Measurements from ENCODE around the gene ZNF592. TPM values are rescaled to one million over a fixed set of nuclear protein-coding genes. Genes with fewer than 3 reads are reported as not detected.

Gene ZNF592
- total RNA-seq, 1 donor from 2014 or later = 42.3 TPM

GRCh38 chr15:84846269-84846668 lies 97.9 kb downstream of the ZNF592 start:
- H3K27me3 Mint-ChIP-seq (ENCODE audit: unreplicated experiment) = no peaks in the 10 kb centered on the region
- peaks cover 18% of the 10 kb centered on the region for H3K36me3 Mint-ChIP-seq (ENCODE audit: unreplicated experiment)
- H3K9me3 Mint-ChIP-seq (ENCODE audit: unreplicated experiment) = peaks cover 5% of the 10 kb centered on the region
- no peak for TF ChIP-seq CTCF (IDR thresholded peaks at IDR 0.05; ENCODE audit: partially characterized antibody, unreplicated experiment)
- no peak overlapping the region for H3K4me3 Mint-ChIP-seq (ENCODE audit: unreplicated experiment)
- no peak for DNase-seq
- no peak overlapping the region for H3K27ac Mint-ChIP-seq (ENCODE audit: unreplicated experiment)
- peaks cover under 1% of the 10 kb centered on the region for H3K4me1 Mint-ChIP-seq (ENCODE audit: low read depth, unreplicated experiment)

GRCh38 chr15:84847382-84847781 lies 99.0 kb downstream of the ZNF592 start:
- Mint-ChIP-seq H3K36me3 (ENCODE audit: unreplicated experiment) (peaks cover 18% of the 10 kb centered on the region), H3K4me1 (ENCODE audit: low read depth, unreplicated experiment) (no peaks in the 10 kb centered on the region), H3K9me3 (ENCODE audit: unreplicated experiment) (peaks cover 5% of the 10 kb centered on the region), H3K4me3 (ENCODE audit: unreplicated experiment) (no peak overlapping the region), H3K27me3 (ENCODE audit: unreplicated experiment) (no peaks in the 10 kb centered on the region), H3K27ac (ENCODE audit: unreplicated experiment) (no peak overlapping the region)
- no peak for TF ChIP-seq CTCF (IDR thresholded peaks at IDR 0.05; ENCODE audit: partially characterized antibody, unreplicated experiment)
- DNase-seq = no peak

- Mint-ChIP-seq H3K27ac (ENCODE audit: unreplicated experiment) (no peak overlapping the region), H3K4me1 (ENCODE audit: low read depth, unreplicated experiment) (peaks cover 4% of the 10 kb centered on the region), H3K9me3 (ENCODE audit: unreplicated experiment) (peaks cover 1% of the 10 kb centered on the region), H3K27me3 (ENCODE audit: unreplicated experiment) (peaks cover 2% of the 10 kb centered on the region), H3K4me3 (ENCODE audit: unreplicated experiment) (no peak overlapping the region), H3K36me3 (ENCODE audit: unreplicated experiment) (peaks cover 6% of the 10 kb centered on the region)
- TF ChIP-seq CTCF (IDR thresholded peaks at IDR 0.05; ENCODE audit: partially characterized antibody, unreplicated experiment) = no peak
- no peak for DNase-seq
Measured at GRCh38 chr15:84852212-84852611, 103.8 kb downstream of the ZNF592 start.

GRCh38 chr15:84855136-84855535 lies 106.7 kb downstream of the ZNF592 start:
- DNase-seq = no peak
- Mint-ChIP-seq H3K4me1 (ENCODE audit: low read depth, unreplicated experiment) (peaks cover 4% of the 10 kb centered on the region), H3K27me3 (ENCODE audit: unreplicated experiment) (peaks cover 2% of the 10 kb centered on the region), H3K9me3 (ENCODE audit: unreplicated experiment) (no peaks in the 10 kb centered on the region), H3K36me3 (ENCODE audit: unreplicated experiment) (no peaks in the 10 kb centered on the region), H3K27ac (ENCODE audit: unreplicated experiment) (no peak overlapping the region), H3K4me3 (ENCODE audit: unreplicated experiment) (no peak overlapping the region)
- TF ChIP-seq CTCF (IDR thresholded peaks at IDR 0.05; ENCODE audit: partially characterized antibody, unreplicated experiment) = no peak

- TF ChIP-seq CTCF (IDR thresholded peaks at IDR 0.05; ENCODE audit: partially characterized antibody, unreplicated experiment) = no peak
- H3K36me3 Mint-ChIP-seq (ENCODE audit: unreplicated experiment) = no peaks in the 10 kb centered on the region
- H3K9me3 Mint-ChIP-seq (ENCODE audit: unreplicated experiment) = no peaks in the 10 kb centered on the region
- peaks cover 4% of the 10 kb centered on the region for H3K4me1 Mint-ChIP-seq (ENCODE audit: low read depth, unreplicated experiment)
- H3K27me3 Mint-ChIP-seq (ENCODE audit: unreplicated experiment) = peaks cover 2% of the 10 kb centered on the region
- H3K4me3 Mint-ChIP-seq (ENCODE audit: unreplicated experiment) = no peak overlapping the region
- no peak for DNase-seq
- H3K27ac Mint-ChIP-seq (ENCODE audit: unreplicated experiment) = no peak overlapping the region
Measured at GRCh38 chr15:84855765-84856164, 107.4 kb downstream of the ZNF592 start.

Other genes with a start within 250 kb of the ZNF592 start
- 40.0 TPM for gene ZSCAN2, start 147.6 kb upstream of the ZNF592 start, total RNA-seq (ENCODE audit: unreplicated experiment)
- gene WDR73, start 94.3 kb upstream of the ZNF592 start, total RNA-seq (ENCODE audit: unreplicated experiment) = 19.5 TPM
- gene NMB, start 90.4 kb upstream of the ZNF592 start, total RNA-seq (ENCODE audit: unreplicated experiment) = 6.9 TPM
- gene SEC11A, start 32.5 kb upstream of the ZNF592 start, total RNA-seq (ENCODE audit: unreplicated experiment) = 84.3 TPM
- gene ALPK3, start 68.8 kb downstream of the ZNF592 start, total RNA-seq (ENCODE audit: unreplicated experiment) = 6.8 TPM
- gene SLC28A1, start 136.1 kb downstream of the ZNF592 start, total RNA-seq (ENCODE audit: unreplicated experiment) = 0.25 TPM
- 5.7 TPM for gene PDE8A, start 233.3 kb downstream of the ZNF592 start, total RNA-seq (ENCODE audit: unreplicated experiment)